Measurements from ENCODE around the gene AK5.

- TF ChIP-seq CTCF (IDR thresholded peaks at IDR 0.05) (no peak), POLR2A (IDR thresholded peaks at IDR 0.05) (no peak)
Measured at GRCh38 chr1:77475641-77476040, 193.8 kb downstream of the AK5 start.
